Measurements from ENCODE around the gene ZC3H8. TPM values are rescaled to one million over a fixed set of nuclear protein-coding genes. Genes with fewer than 3 reads are reported as not detected.

Gene ZC3H8
- total RNA-seq, 1 experiment from 2014 or later: 13.1 TPM

DNA sequence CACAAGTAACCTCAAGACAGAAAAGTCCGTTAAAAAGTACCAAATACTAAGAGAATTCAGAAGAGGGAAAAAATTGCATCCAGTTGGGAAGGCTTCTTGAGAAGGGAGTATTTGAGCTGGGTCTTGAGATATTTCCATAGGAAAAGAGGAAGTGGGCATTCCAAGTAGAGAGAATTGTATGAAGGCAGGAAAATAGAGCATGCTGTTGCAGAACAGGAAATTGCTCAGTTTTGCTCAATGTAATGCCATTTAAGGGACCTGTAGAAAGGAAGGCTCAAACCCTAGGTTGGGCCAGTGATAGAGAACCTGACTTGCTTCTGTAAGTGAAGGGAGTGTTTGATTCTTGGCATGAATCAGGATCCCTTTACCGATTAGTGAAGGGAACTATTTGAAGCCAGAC lies 1.0 kb upstream of the ZC3H8 start:
- Histone ChIP-seq H3K4me2 (ENCODE audit: low read length) (no peak overlapping the region), H3F3A (ENCODE audit: low read length, unreplicated experiment) (no peaks in the 10 kb centered on the region), H3K27me3 (ENCODE audit: low read length) (no peaks in the 10 kb centered on the region), H4K20me1 (ENCODE audit: low read length) (no peaks in the 10 kb centered on the region), H3K9ac (ENCODE audit: low read length) (no peak overlapping the region), H2AFZ (ENCODE audit: low read length) (no peak overlapping the region), H3K9me3 (ENCODE audit: low read length) (no peaks in the 10 kb centered on the region), H3K79me2 (ENCODE audit: low read length) (peaks cover 39% of the 10 kb centered on the region), H3K27ac (ENCODE audit: low read length) (no peak overlapping the region), H3K36me3 (ENCODE audit: low read depth, low read length) (no peaks in the 10 kb centered on the region), H3K4me3 (ENCODE audit: low read length) (no peak overlapping the region), H3K9me2 (replicated peaks; ENCODE audit: low read length) (no peaks in the 10 kb centered on the region), H3K4me1 (ENCODE audit: insufficient read depth, low read length) (peaks cover 20% of the 10 kb centered on the region)
- ATAC-seq (no peak), DNase-seq (no peak)
- intact Hi-C loops (cut with micrococcal nuclease): loop anchor here (5.0 to 10.0 kb wide), 4 partner anchors 134 to 371 kb away; partner anchors contain the start of genes ANAPC1, CHCHD5 and RGPD8
- ChIA-PET POLR2A (ENCODE audit: unreplicated experiment) (no interaction called here), CTCF (no interaction called here)
- no TSS peak for BruUV-seq (replicated peaks)
- TF ChIP-seq, protein P1, sequence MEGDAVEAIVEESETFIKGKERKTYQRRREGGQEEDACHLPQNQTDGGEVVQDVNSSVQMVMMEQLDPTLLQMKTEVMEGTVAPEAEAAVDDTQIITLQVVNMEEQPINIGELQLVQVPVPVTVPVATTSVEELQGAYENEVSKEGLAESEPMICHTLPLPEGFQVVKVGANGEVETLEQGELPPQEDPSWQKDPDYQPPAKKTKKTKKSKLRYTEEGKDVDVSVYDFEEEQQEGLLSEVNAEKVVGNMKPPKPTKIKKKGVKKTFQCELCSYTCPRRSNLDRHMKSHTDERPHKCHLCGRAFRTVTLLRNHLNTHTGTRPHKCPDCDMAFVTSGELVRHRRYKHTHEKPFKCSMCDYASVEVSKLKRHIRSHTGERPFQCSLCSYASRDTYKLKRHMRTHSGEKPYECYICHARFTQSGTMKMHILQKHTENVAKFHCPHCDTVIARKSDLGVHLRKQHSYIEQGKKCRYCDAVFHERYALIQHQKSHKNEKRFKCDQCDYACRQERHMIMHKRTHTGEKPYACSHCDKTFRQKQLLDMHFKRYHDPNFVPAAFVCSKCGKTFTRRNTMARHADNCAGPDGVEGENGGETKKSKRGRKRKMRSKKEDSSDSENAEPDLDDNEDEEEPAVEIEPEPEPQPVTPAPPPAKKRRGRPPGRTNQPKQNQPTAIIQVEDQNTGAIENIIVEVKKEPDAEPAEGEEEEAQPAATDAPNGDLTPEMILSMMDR (conservative IDR thresholded peaks at IDR 0.05; ENCODE audit: low read depth, low read length): no peak
- TF ChIP-seq EZH2 (IDR thresholded peaks at IDR 0.05; ENCODE audit: low read length, unreplicated experiment) (no peak), EZH2phosphoT487 (IDR thresholded peaks at IDR 0.05; ENCODE audit: borderline replicate concordance, low read length) (no peak)

DNA sequence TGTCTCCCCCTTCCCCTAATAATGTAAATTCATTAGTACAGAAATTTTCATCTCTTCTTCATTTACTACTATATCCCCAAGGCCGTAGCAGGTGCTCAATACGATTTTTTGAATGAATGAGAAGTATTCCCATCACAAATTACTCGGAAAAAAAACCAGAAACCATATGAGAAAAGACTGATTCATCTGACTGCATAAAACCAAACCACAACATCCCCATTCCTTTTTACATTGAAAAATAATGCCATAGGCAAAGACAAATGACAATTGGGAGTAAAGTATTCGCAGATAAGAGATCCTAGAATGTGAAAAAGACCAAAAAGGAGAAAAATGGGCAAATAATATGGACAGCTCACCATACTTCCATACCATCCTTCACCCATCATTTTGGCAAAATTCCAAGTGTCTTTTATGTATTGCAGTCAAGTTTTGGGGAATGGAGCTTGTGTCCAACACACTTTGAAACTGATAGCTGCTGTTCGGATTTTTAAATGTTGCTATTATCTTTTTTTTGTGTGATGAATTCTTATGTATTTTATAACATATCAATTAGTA lies 1.5 kb downstream of the ZC3H8 start:
- ChIA-PET POLR2A (ENCODE audit: unreplicated experiment) (interaction anchor here (0.7 kb wide), 1 partner anchor 555 kb away, joined by 3 read pairs; no protein-coding TSS in a partner anchor), CTCF (no interaction called here)
- H3K27me3 ChIP-seq (ENCODE audit: low read length): no peaks in the 10 kb centered on the region
- H3K27ac ChIP-seq (ENCODE audit: low read length): no peak overlapping the region
- peaks cover 48% of the 10 kb centered on the region for H3K79me2 ChIP-seq (ENCODE audit: low read length)
- H3K9me2 ChIP-seq (replicated peaks; ENCODE audit: low read length): no peaks in the 10 kb centered on the region
- H3F3A ChIP-seq (ENCODE audit: low read length, unreplicated experiment): no peaks in the 10 kb centered on the region
- peak overlapping the region; percentile 88 for H3K4me3 ChIP-seq (ENCODE audit: low read length)
- intact Hi-C loops (cut with micrococcal nuclease): loop anchor here (10.0 kb wide), 2 partner anchors 181 to 369 kb away; partner anchors contain the start of genes ANAPC1 and RGPD8
- peaks cover 16% of the 10 kb centered on the region; the same call in 1 of the 2 replicates for H3K4me1 ChIP-seq (ENCODE audit: insufficient read depth, low read length)
- H4K20me1 ChIP-seq (ENCODE audit: low read length): no peaks in the 10 kb centered on the region
- no TSS peak for BruUV-seq (replicated peaks)
- no peak overlapping the region for H3K9ac ChIP-seq (ENCODE audit: low read length)
- H3K9me3 ChIP-seq (ENCODE audit: low read length): no peaks in the 10 kb centered on the region
- TF ChIP-seq EZH2phosphoT487 (IDR thresholded peaks at IDR 0.05; ENCODE audit: borderline replicate concordance, low read length) (no peak), EZH2 (IDR thresholded peaks at IDR 0.05; ENCODE audit: low read length, unreplicated experiment) (no peak)
- TF ChIP-seq, protein P1 (conservative IDR thresholded peaks at IDR 0.05; ENCODE audit: low read depth, low read length): no peak
- peak overlapping the region; percentile 90 for H3K4me2 ChIP-seq (ENCODE audit: low read length)
- DNase-seq (no peak), ATAC-seq (no peak)
- H2AFZ ChIP-seq (ENCODE audit: low read length): no peak overlapping the region
- no peaks in the 10 kb centered on the region; the same call in 1 of the 2 replicates for H3K36me3 ChIP-seq (ENCODE audit: low read depth, low read length)

DNA sequence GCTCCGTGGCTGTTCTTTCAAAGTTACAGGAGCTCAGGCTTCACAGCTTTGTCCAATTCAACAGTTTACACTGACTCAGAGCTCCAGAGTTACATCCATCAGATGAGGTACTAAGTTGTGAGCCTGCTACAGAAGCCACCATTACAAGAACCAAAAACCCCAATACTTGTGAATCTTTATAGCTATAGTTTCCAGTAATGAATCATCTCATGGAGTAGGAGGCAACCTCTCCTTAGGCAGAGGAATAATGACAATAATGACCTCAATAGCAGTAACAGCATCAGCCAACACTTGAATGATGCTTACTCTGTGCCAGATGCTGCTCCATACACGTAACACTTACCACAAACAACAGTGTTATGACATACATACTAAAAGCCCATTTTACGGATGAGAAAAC lies 3.6 kb downstream of the ZC3H8 start:
- intact Hi-C loops (cut with micrococcal nuclease): loop anchor here (10.0 kb wide), 2 partner anchors 184 to 366 kb away; partner anchors contain the start of genes ANAPC1 and RGPD8
- TF ChIP-seq EZH2 (IDR thresholded peaks at IDR 0.05; ENCODE audit: low read length, unreplicated experiment) (no peak), EZH2phosphoT487 (IDR thresholded peaks at IDR 0.05; ENCODE audit: borderline replicate concordance, low read length) (no peak)
- TF ChIP-seq, protein P1 (conservative IDR thresholded peaks at IDR 0.05; ENCODE audit: low read depth, low read length): no peak

More for the DNA sequence above, 3.6 kb downstream of the ZC3H8 start:
- BruUV-seq (replicated peaks): no TSS peak
- DNase-seq: no peak
- CTCF ChIA-PET: interaction anchor here (0.6 to 0.7 kb wide), 2 partner anchors 11 to 182 kb away, joined by 3 to 6 read pairs; partner anchors contain the start of gene RGPD8
- Histone ChIP-seq H4K20me1 (ENCODE audit: low read length) (no peaks in the 10 kb centered on the region), H3K4me2 (ENCODE audit: low read length) (no peak overlapping the region), H3K27ac (ENCODE audit: low read length) (no peak overlapping the region), H3K9me3 (ENCODE audit: low read length) (no peaks in the 10 kb centered on the region), H3K9me2 (replicated peaks; ENCODE audit: low read length) (no peaks in the 10 kb centered on the region), H2AFZ (ENCODE audit: low read length) (no peak overlapping the region), H3K9ac (ENCODE audit: low read length) (no peak overlapping the region), H3K4me1 (ENCODE audit: insufficient read depth, low read length) (peaks cover 16% of the 10 kb centered on the region; the same call in 1 of the 2 replicates), H3K79me2 (ENCODE audit: low read length) (peaks cover 48% of the 10 kb centered on the region), H3K4me3 (ENCODE audit: low read length) (no peak overlapping the region), H3K36me3 (ENCODE audit: low read depth, low read length) (peaks cover 9% of the 10 kb centered on the region; the same call in 1 of the 2 replicates), H3K27me3 (ENCODE audit: low read length) (no peaks in the 10 kb centered on the region), H3F3A (ENCODE audit: low read length, unreplicated experiment) (no peaks in the 10 kb centered on the region)
- POLR2A ChIA-PET (ENCODE audit: unreplicated experiment): no interaction called here
- ATAC-seq: no peak
